ENCODE results near the gene PTPRM.

The PTPRM gene

DNA sequence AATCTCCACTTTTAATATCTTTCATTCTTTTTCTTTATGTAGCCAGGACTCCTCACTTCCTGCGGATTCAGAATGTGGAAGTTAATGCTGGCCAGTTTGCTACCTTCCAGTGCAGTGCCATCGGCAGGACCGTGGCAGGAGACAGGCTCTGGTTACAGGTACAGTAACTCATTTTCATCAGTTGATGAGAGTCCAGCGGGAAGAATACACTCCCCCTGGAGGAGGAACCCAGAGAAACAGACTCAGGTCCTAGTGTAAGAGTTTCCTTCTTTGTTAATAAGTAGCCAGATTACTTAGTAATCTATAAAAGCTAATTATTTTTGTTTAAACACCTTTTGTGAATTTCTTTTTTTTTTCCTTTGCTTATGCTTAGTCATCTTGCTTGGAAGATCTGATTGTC lies 359.4 kb downstream of the PTPRM start:
- TF ChIP-seq POLR2AphosphoS5 (IDR thresholded peaks at IDR 0.05; ENCODE audit: low read depth, low read length) (no peak), TAF1 (IDR thresholded peaks at IDR 0.05; ENCODE audit: borderline replicate concordance, low read depth, low read length) (no peak)
- no peak for FAIRE-seq
- no peak for DNase-seq (ENCODE audit: insufficient read length)

DNA sequence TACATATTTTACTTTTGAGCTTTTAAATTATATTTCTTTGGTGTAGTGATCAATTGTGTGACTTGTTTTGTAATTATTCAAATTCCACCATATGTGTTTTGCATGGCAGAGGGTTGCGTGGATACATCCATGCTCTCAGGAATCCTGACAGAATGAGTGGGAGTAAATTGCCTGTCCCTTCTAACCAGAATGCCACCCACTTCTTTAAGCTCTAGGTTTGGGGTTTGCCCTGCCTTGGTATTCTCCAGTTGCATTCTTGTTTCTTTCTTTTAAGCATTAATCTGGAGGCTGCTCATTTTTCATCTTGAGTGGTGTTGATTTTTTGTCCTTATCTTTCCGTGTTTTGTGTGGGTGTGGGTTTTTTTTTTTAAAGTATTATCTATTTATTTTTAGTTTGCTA lies 360.0 kb downstream of the PTPRM start:
- FAIRE-seq (no peak), DNase-seq (ENCODE audit: insufficient read length) (no peak)
- TF ChIP-seq TAF1 (IDR thresholded peaks at IDR 0.05; ENCODE audit: borderline replicate concordance, low read depth, low read length) (no peak), POLR2A (IDR thresholded peaks at IDR 0.05; ENCODE audit: low read depth, low read length) (no peak), POLR2AphosphoS5 (IDR thresholded peaks at IDR 0.05; ENCODE audit: low read depth, low read length) (no peak)

DNA sequence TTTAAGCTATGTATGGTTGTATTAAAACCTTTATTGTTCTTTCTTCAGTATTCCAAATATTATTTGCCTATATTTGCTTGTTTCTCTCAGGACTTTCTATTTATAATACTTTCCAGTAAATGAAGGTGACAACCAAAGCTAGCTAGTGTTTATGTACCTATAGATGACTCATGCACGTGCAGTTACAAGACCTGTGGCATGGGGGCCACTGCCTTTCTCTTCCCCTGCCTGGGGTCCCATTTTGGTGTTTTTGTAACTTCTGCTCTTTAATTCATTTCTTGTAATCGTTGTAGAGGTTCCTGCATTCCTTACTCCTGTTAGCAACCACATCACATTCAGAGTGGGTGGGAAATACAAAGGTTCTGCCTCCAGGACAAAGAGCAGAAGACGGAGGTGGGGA lies 364.6 kb downstream of the PTPRM start:
- DNase-seq (ENCODE audit: insufficient read length), result no peak
- no peak for FAIRE-seq
- TF ChIP-seq POLR2A (IDR thresholded peaks at IDR 0.05; ENCODE audit: low read depth, low read length) (no peak), POLR2AphosphoS5 (IDR thresholded peaks at IDR 0.05; ENCODE audit: low read depth, low read length) (no peak), TAF1 (IDR thresholded peaks at IDR 0.05; ENCODE audit: borderline replicate concordance, low read depth, low read length) (no peak)

DNA sequence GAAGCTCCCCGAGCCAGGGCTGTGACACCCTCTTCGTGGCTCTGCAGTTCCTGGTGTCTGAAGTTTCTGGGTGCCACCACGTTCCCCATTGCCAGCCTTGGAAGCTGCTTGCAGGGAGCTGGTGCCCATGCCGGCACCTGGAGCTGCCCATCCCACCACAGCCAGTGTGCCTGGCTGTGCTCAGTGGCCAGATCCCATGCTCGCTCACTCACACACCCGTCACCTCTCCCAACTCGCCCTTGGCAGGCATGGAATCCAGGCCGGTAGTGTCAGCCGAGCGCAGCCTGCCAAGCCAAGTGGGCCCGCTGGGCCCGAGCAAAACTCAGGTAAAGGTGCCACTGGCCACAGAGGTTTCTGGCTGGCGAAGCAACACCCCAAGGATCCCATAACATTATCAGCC lies 370.2 kb downstream of the PTPRM start:
- DNase-seq (ENCODE audit: insufficient read length), result no peak
- FAIRE-seq, result no peak
- TF ChIP-seq POLR2A (IDR thresholded peaks at IDR 0.05; ENCODE audit: low read depth, low read length), result no peak
- no peak for TF ChIP-seq POLR2AphosphoS5 (IDR thresholded peaks at IDR 0.05; ENCODE audit: low read depth, low read length)
- TF ChIP-seq TAF1 (IDR thresholded peaks at IDR 0.05; ENCODE audit: borderline replicate concordance, low read depth, low read length), result no peak

DNA sequence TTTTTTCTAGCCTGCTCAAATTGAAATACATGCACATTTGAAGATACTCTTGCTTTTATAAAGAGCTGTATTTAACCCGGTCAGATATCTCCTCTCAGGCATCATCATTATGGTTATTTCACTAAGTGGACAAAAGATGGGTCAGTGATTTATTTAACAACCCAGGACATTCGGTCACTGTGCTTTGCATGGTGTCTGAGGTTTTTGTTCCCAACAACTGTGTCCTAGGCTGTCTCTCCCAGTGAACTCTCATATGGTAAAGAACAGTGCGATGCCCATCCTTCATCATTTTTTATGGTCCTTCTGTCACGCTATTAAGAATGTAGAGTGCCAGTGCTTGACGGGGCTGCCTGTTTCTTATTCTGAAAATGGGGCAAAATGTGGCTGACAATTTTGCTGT lies 372.4 kb downstream of the PTPRM start:
- no peak for TF ChIP-seq POLR2A (IDR thresholded peaks at IDR 0.05; ENCODE audit: low read depth, low read length)
- TF ChIP-seq POLR2AphosphoS5 (IDR thresholded peaks at IDR 0.05; ENCODE audit: low read depth, low read length), result no peak
- TF ChIP-seq TAF1 (IDR thresholded peaks at IDR 0.05; ENCODE audit: borderline replicate concordance, low read depth, low read length), result no peak
- FAIRE-seq (no peak), DNase-seq (ENCODE audit: insufficient read length) (no peak)

DNA sequence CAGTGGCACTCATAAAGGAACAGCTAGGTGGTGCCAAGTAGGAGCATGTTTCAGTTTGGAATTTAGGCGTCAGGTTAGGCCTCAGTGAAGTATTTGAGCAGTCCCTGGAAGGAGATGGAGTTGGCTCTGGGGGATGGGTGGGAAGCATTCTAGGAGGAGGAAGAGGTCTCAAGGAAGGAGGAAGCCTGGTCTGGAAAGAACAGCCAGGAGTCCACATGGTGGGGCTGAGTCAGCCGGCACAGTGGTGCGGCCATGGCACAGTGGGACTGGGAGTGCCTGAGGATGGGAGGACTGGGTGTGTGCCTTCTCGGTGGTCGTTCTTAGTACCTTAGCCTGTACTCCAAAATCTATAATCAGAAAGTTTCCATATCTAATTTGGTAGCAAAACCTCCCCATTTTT lies 373.3 kb downstream of the PTPRM start:
- no peak for TF ChIP-seq POLR2A (IDR thresholded peaks at IDR 0.05; ENCODE audit: low read depth, low read length)
- no peak for TF ChIP-seq TAF1 (IDR thresholded peaks at IDR 0.05; ENCODE audit: borderline replicate concordance, low read depth, low read length)
- TF ChIP-seq POLR2AphosphoS5 (IDR thresholded peaks at IDR 0.05; ENCODE audit: low read depth, low read length), result no peak
- FAIRE-seq (no peak), DNase-seq (ENCODE audit: insufficient read length) (no peak)

DNA sequence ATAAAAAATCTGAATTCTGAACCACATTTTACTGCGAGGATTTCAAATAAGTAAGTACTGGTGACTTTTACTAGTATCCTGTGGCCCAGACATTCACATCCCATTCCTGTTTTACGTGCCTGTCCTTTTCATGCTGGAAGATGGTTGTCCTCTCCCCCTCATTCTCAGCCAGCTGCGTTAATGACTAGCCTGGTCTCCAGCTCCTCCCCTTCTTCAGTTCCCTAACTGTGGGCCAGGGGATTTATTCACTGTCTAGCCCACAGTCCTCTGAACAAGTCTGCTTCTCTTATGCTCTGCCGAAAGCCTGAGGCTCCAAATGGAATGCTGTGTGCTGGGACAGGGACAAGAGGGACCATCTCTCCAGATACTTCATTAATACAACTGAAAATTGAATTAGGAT lies 373.9 kb downstream of the PTPRM start:
- no peak for FAIRE-seq
- TF ChIP-seq POLR2AphosphoS5 (IDR thresholded peaks at IDR 0.05; ENCODE audit: low read depth, low read length), result no peak
- no peak for TF ChIP-seq TAF1 (IDR thresholded peaks at IDR 0.05; ENCODE audit: borderline replicate concordance, low read depth, low read length)
- no peak for TF ChIP-seq POLR2A (IDR thresholded peaks at IDR 0.05; ENCODE audit: low read depth, low read length)
- DNase-seq (ENCODE audit: insufficient read length), result no peak

DNA sequence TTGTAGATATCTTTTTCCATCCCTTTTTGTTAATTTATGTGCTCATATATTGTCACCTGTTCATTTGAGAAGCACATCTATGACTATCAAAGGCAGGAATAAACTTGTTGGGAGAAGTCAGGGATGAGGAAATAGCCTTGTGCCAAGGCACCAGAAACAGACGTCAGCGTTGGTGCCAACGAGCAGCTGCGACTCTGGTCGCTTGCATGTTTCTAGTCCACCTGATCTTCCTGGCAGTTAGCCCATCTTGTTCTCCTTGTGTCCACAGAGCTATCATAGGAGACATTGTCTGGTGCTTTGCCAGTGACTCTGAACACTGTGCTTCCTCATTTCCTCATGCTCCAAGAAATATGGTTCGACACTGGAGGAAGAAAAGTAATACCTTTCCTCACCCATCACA lies 374.4 kb downstream of the PTPRM start:
- TF ChIP-seq POLR2AphosphoS5 (IDR thresholded peaks at IDR 0.05; ENCODE audit: low read depth, low read length) (no peak), TAF1 (IDR thresholded peaks at IDR 0.05; ENCODE audit: borderline replicate concordance, low read depth, low read length) (no peak), POLR2A (IDR thresholded peaks at IDR 0.05; ENCODE audit: low read depth, low read length) (no peak)
- FAIRE-seq (no peak), DNase-seq (ENCODE audit: insufficient read length) (no peak)

DNA sequence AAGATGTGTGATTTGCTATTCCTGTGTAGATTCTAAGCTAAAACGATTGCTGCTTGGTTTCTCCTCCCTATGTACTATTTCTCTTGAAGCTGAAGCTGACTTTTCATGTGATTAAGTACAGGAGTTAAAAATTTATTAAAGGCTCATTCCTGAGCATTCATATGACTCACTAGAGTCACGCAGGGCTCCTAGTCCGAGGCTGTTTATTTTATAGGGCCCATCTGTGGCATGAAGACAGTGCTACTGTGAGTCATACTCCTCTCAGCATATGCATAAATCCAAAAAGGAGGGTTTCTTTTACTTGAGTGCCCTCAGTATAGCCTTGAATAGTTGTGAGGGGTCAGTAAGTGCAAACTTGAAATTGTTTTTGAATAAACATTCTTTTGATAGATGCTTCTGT lies 378.8 kb downstream of the PTPRM start:
- DNase-seq (ENCODE audit: insufficient read length), result no peak
- TF ChIP-seq POLR2A (IDR thresholded peaks at IDR 0.05; ENCODE audit: low read depth, low read length), result no peak
- no peak for TF ChIP-seq POLR2AphosphoS5 (IDR thresholded peaks at IDR 0.05; ENCODE audit: low read depth, low read length)
- no peak for TF ChIP-seq TAF1 (IDR thresholded peaks at IDR 0.05; ENCODE audit: borderline replicate concordance, low read depth, low read length)
- no peak for FAIRE-seq

DNA sequence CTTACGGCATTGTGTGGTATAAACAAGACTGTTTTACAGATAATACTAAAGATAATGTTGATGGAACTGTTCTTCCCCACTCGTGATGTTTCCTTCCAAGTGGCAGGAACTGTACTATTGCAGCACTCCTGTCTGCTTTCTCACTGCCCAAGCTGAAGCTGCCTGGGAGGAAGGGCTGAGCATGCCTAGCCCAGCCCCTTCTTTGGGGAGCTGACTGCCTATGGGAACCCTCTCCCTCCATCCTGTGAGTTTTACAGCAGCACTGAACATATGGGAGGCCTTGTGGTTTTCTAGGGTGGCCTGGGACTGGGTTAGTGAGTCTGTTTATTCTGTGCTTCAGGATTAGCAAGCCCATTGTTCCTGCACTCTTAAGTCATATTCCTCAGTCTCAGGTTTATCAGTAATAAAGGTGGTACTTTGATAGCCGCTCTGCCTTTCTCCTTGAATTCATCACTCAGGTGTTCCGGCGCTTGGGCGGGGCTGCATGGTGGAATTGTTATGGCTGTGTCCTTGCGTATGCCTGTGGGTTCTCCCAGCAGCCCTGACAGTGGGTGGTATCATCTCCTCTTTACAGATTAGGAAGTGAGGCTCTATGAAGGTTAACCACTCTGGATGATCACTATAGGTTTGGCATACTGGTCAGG lies 379.7 kb downstream of the PTPRM start:
- TF ChIP-seq POLR2AphosphoS5 (IDR thresholded peaks at IDR 0.05; ENCODE audit: low read depth, low read length) (no peak), POLR2A (IDR thresholded peaks at IDR 0.05; ENCODE audit: low read depth, low read length) (no peak), TAF1 (IDR thresholded peaks at IDR 0.05; ENCODE audit: borderline replicate concordance, low read depth, low read length) (no peak)
- DNase-seq (ENCODE audit: insufficient read length) (no peak), FAIRE-seq (no peak)

DNA sequence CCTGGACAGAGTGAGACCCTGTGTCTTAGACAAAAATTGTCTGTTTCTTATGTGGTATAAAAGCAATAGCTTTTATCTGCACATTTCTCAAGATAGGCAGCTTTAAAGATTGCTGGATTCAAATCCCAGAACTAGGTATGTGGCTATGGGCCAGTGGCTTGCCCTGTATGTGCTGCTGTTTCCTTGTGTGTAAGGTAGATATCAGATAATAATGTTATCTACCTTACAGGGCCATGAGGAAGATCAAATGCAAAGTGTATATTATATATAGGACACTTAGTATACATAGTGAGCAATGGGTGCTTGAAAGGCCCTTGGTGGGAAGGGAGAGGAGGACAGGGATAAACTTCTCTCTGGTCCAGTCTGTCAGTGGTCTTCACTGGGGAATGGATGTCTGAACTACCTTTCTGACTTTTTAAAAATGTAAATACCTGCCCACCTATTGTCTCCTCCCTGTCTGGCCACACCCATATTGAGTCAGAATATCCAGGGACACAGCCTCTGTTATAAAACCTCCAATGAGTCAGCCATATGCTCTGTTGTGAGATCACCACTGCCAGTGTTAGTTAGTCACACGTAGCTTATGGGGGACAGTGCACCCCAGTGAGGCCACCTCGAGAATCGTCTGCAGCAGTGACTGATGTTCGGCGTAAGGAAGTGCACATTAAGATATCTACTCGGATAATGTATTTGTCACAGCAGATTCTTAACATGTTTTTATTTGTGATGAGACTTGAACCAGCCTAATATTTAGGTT lies 383.4 kb downstream of the PTPRM start:
- TF ChIP-seq POLR2AphosphoS5 (IDR thresholded peaks at IDR 0.05; ENCODE audit: low read depth, low read length) (no peak), POLR2A (IDR thresholded peaks at IDR 0.05; ENCODE audit: low read depth, low read length) (no peak), TAF1 (IDR thresholded peaks at IDR 0.05; ENCODE audit: borderline replicate concordance, low read depth, low read length) (no peak)
- no peak for DNase-seq (ENCODE audit: insufficient read length)
- no peak for FAIRE-seq

All from GM12892 (cell line).